DOHH2 (cell line): ENCODE data around the gene NFX1.
"Not testable (repeated sequence)": the region's sequence is repeated elsewhere in the genome, so short reads cannot be mapped to it uniquely, and the experiment has no call there.

Experiments
- EZH2phosphoT487 ChIP-seq: fragments of 200-600 bp; sonication (generic); IDR thresholded peaks from 2 replicates; pipeline ENCODE4 v1.6.1; 2017; ENCODE audit warnings: borderline replicate concordance, mild to moderate bottlenecking, antibody characterized with exemption, low read length, moderate library complexity, mixed read lengths
- TF ChIP-seq, protein P1 (sequence below): fragments of 200-600 bp; sonication (generic); IDR thresholded peaks from one replicate; pipeline ENCODE4 v1.5.1; 2014; ENCODE audit warnings: antibody characterized with exemption, mild to moderate bottlenecking, low read depth, low read length; ENCODE audit not compliant: poor library complexity, severe bottlenecking

DNA sequence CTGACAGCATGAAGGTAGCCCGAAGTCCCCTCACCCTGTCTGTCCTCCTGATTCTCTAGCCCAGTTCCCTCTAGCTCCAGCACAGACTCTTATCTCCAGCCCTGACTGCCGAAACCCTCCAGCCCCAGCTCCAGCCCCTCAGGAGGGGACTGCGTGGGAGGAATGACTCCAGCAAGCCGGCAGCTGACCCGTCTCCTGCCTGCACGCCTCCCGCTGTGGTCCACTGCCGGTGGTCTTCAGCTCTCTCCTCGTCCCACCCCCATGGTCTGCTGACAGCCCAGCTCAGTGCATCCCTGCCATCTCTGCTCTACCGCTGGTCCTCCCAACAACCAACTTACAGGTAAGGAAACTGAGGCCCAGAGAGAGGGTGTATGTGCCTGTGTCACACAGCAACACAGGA is 111.5 kb downstream of the NFX1 start:
- TF ChIP-seq, protein P1, sequence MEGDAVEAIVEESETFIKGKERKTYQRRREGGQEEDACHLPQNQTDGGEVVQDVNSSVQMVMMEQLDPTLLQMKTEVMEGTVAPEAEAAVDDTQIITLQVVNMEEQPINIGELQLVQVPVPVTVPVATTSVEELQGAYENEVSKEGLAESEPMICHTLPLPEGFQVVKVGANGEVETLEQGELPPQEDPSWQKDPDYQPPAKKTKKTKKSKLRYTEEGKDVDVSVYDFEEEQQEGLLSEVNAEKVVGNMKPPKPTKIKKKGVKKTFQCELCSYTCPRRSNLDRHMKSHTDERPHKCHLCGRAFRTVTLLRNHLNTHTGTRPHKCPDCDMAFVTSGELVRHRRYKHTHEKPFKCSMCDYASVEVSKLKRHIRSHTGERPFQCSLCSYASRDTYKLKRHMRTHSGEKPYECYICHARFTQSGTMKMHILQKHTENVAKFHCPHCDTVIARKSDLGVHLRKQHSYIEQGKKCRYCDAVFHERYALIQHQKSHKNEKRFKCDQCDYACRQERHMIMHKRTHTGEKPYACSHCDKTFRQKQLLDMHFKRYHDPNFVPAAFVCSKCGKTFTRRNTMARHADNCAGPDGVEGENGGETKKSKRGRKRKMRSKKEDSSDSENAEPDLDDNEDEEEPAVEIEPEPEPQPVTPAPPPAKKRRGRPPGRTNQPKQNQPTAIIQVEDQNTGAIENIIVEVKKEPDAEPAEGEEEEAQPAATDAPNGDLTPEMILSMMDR, result not testable (repeated sequence)
- TF ChIP-seq EZH2phosphoT487, result not testable (repeated sequence)
